SU-DHL-6 (cell line): ENCODE results near the gene PPTC7.

Experiments
- H2AFZ ChIP-seq: fragments of 200-600 bp; sonication (generic); 2 replicates; pipeline ENCODE4 v1.6.1; 2014; ENCODE audit warnings: low read depth, mild to moderate bottlenecking, moderate library complexity, mixed read lengths, antibody characterized with exemption, low read length; ENCODE audit not compliant: severe bottlenecking
- H3F3A ChIP-seq: fragments of 200-600 bp; shearing (Covaris generic); 2 replicates; pipeline ENCODE4 v1.6.0; 2016; ENCODE audit warnings: antibody characterized with exemption, mild to moderate bottlenecking; ENCODE audit not compliant: insufficient read depth
- H3K27ac ChIP-seq: fragments of 200-600 bp; sonication (generic); 2 replicates; pipeline ENCODE4 v1.5.1; 2016; ENCODE audit warnings: low read depth, mild to moderate bottlenecking, low read length, moderate library complexity, mixed read lengths
- H3K27me3 ChIP-seq: fragments of 200-600 bp; sonication (generic), shearing (Covaris generic); 2 replicates; pipeline ENCODE4 v1.6.0; 2014; ENCODE audit warnings: mild to moderate bottlenecking, low read length
- H3K36me3 ChIP-seq: fragments of 200-600 bp; sonication (generic); 2 replicates; pipeline ENCODE4 v1.6.1; 2014; ENCODE audit warnings: mild to moderate bottlenecking, low read length, mixed read lengths
- H3K4me2 ChIP-seq: fragments of 300-600, 200-600 bp; shearing (Covaris generic), sonication (generic); 2 replicates; pipeline ENCODE4 v1.6.0; 2014; ENCODE audit warnings: low read length, low read depth, mild to moderate bottlenecking; ENCODE audit not compliant: poor library complexity, severe bottlenecking
- H3K4me3 ChIP-seq: fragments of 200-600 bp; sonication (generic); 2 replicates; pipeline ENCODE4 v1.5.1; 2014; ENCODE audit warnings: antibody characterized with exemption, low read length, mild to moderate bottlenecking, mixed read lengths; ENCODE audit not compliant: insufficient read depth, poor library complexity, severe bottlenecking
- H3K79me2 ChIP-seq: fragments of 200-600 bp; sonication (generic); 2 replicates; pipeline ENCODE4 v1.6.1; 2014; ENCODE audit warnings: mild to moderate bottlenecking, low read length, moderate library complexity; ENCODE audit not compliant: insufficient read depth
- H3K9ac ChIP-seq: fragments of 200-600 bp; sonication (generic); 2 replicates; pipeline ENCODE4 v1.7.0; 2014; ENCODE audit warnings: mild to moderate bottlenecking, low read length
- H3K9me2 ChIP-seq: fragments of 200-600 bp; sonication (generic); replicated peaks from 2 replicates; pipeline ENCODE4 v1.6.1; 2014; ENCODE audit warnings: low read length; ENCODE audit not compliant: insufficient read depth
- H3K9me3 ChIP-seq: fragments of 200-600 bp; sonication (generic); 2 replicates; pipeline ENCODE4 v1.6.1; 2014; ENCODE audit warnings: low read length, mixed read lengths; ENCODE audit not compliant: insufficient read depth
- H4K20me1 ChIP-seq: fragments of 200-600 bp; sonication (generic); 2 replicates; pipeline ENCODE4 v1.6.1; 2014; ENCODE audit warnings: low read depth, mild to moderate bottlenecking, antibody characterized with exemption, low read length, moderate library complexity, mixed read lengths
- CTCF ChIP-seq: fragments of 200-600 bp; sonication (generic); IDR thresholded peaks from one replicate; pipeline ENCODE4 v1.5.1; 2017; ENCODE audit warnings: antibody characterized with exemption, mild to moderate bottlenecking, low read length, moderate library complexity; ENCODE audit not compliant: insufficient read depth, poor library complexity, severe bottlenecking
- EZH2phosphoT487 ChIP-seq: fragments of 200-600 bp; sonication (generic), shearing (Covaris generic); conservative IDR thresholded peaks from 2 replicates; pipeline ENCODE4 v1.6.1; 2018; ENCODE audit warnings: mild to moderate bottlenecking, antibody characterized with exemption, low read length, moderate library complexity, mixed read lengths

Gene PPTC7

GRCh38 chr12:110582276-110583136 lies 612 bp downstream of the PPTC7 start:
- TF ChIP-seq CTCF (no peak), EZH2phosphoT487 (no peak)
- H3K9me2 ChIP-seq = no peaks in the 10 kb centered on the region
- peaks cover 54% of the 10 kb centered on the region for H3K79me2 ChIP-seq
- H3K4me3 ChIP-seq = peak overlapping the region; percentile 87
- peak overlapping the region; percentile 87 for H3K9ac ChIP-seq
- H3K4me2 ChIP-seq = peak overlapping the region; percentile 83
- peak overlapping the region; percentile 51 for H3K27ac ChIP-seq
- H4K20me1 ChIP-seq = peaks cover 4% of the 10 kb centered on the region; the same call in 1 of the 2 replicates
- peaks cover 9% of the 10 kb centered on the region; the same call in 1 of the 2 replicates for H3F3A ChIP-seq
- no peaks in the 10 kb centered on the region for H3K36me3 ChIP-seq
- no peak overlapping the region for H2AFZ ChIP-seq
- no peaks in the 10 kb centered on the region for H3K27me3 ChIP-seq
- H3K9me3 ChIP-seq = no peaks in the 10 kb centered on the region

GRCh38 chr12:110581931-110582275 lies 1.2 kb downstream of the PPTC7 start:
- TF ChIP-seq CTCF (no peak), EZH2phosphoT487 (no peak)
- H3K27me3 ChIP-seq = no peaks in the 10 kb centered on the region
- H3F3A ChIP-seq = peaks cover 9% of the 10 kb centered on the region; the same call in 1 of the 2 replicates
- peaks cover 60% of the 10 kb centered on the region for H3K79me2 ChIP-seq
- peak overlapping the region; percentile 87 for H3K4me3 ChIP-seq
- H3K9me2 ChIP-seq = no peaks in the 10 kb centered on the region
- peak overlapping the region; percentile 87 for H3K9ac ChIP-seq
- peaks cover 4% of the 10 kb centered on the region; the same call in 1 of the 2 replicates for H4K20me1 ChIP-seq
- peak overlapping the region; percentile 83 for H3K4me2 ChIP-seq
- no peak overlapping the region for H2AFZ ChIP-seq
- H3K36me3 ChIP-seq = no peaks in the 10 kb centered on the region
- peak overlapping the region; percentile 51 for H3K27ac ChIP-seq
- no peaks in the 10 kb centered on the region for H3K9me3 ChIP-seq

- Histone ChIP-seq H3K79me2 (peaks cover 82% of the 10 kb centered on the region), H4K20me1 (peaks cover 13% of the 10 kb centered on the region), H3K9me2 (no peaks in the 10 kb centered on the region), H3K36me3 (no peaks in the 10 kb centered on the region), H3F3A (peaks cover 18% of the 10 kb centered on the region), H3K9ac (no peak overlapping the region), H3K27ac (peak overlapping the region; percentile 16; the same call in 1 of the 2 replicates), H2AFZ (no peak overlapping the region), H3K4me3 (no peak overlapping the region), H3K9me3 (no peaks in the 10 kb centered on the region), H3K27me3 (no peaks in the 10 kb centered on the region), H3K4me2 (peak overlapping the region; percentile 83)
- no peak for TF ChIP-seq CTCF
- TF ChIP-seq EZH2phosphoT487 = no peak
Measured at GRCh38 chr12:110579535-110580253, 3.4 kb downstream of the PPTC7 start.
